ENCODE measurements around the gene TMEM9.

Gene TMEM9

GRCh38 chr1:201154389-201155165, at the start of gene TMEM9:
Gene TMEM9, minus strand, starts transcription at chr1:201154474. Its CDS starts 551 bp downstream, at chr1:201153923.
- DNase-seq (ENCODE audit: low read depth) = peak; percentile 93

GRCh38 chr1:201198598-201198997, 44.3 kb upstream of the TMEM9 start:
- DNase-seq (ENCODE audit: low read depth) = no peak

GRCh38 chr1:201194046-201194445, 39.8 kb upstream of the TMEM9 start:
- DNase-seq (ENCODE audit: low read depth) = no peak

GRCh38 chr1:201192261-201192788, 38.1 kb upstream of the TMEM9 start:
- DNase-seq (ENCODE audit: low read depth) = no peak

GRCh38 chr1:201191653-201192260, 37.5 kb upstream of the TMEM9 start:
- no peak for DNase-seq (ENCODE audit: low read depth)

- no peak for DNase-seq (ENCODE audit: low read depth)
Observed at GRCh38 chr1:201190624-201191051, 36.4 kb upstream of the TMEM9 start, which contains the start of gene IGFN1. Gene IGFN1, plus strand, starts transcription at chr1:201190824. Its CDS starts 2,470 bp downstream, at chr1:201193294.

- no peak for DNase-seq (ENCODE audit: low read depth)
Observed at GRCh38 chr1:201190005-201190404, 35.7 kb upstream of the TMEM9 start.

- DNase-seq (ENCODE audit: low read depth) = no peak
Observed at GRCh38 chr1:201189085-201189484, 34.8 kb upstream of the TMEM9 start.

GRCh38 chr1:201186192-201186591, 31.9 kb upstream of the TMEM9 start:
- no peak for DNase-seq (ENCODE audit: low read depth)

GRCh38 chr1:201185527-201186128, 31.4 kb upstream of the TMEM9 start:
- no peak for DNase-seq (ENCODE audit: low read depth)

- no peak for DNase-seq (ENCODE audit: low read depth)
Observed at GRCh38 chr1:201185123-201185453, 30.8 kb upstream of the TMEM9 start.

GRCh38 chr1:201184307-201185122, 30.2 kb upstream of the TMEM9 start:
- no peak for DNase-seq (ENCODE audit: low read depth)

- DNase-seq (ENCODE audit: low read depth) = no peak
Observed at GRCh38 chr1:201183753-201184152, 29.5 kb upstream of the TMEM9 start.

- no peak for DNase-seq (ENCODE audit: low read depth)
Observed at GRCh38 chr1:201183209-201183608, 28.9 kb upstream of the TMEM9 start.

GRCh38 chr1:201181726-201182125, 27.5 kb upstream of the TMEM9 start:
- DNase-seq (ENCODE audit: low read depth) = no peak

- DNase-seq (ENCODE audit: low read depth) = no peak
Observed at GRCh38 chr1:201181323-201181722, 27.0 kb upstream of the TMEM9 start.

- DNase-seq (ENCODE audit: low read depth) = no peak
Observed at GRCh38 chr1:201180901-201181300, 26.6 kb upstream of the TMEM9 start.

GRCh38 chr1:201180141-201180540, 25.9 kb upstream of the TMEM9 start:
- DNase-seq (ENCODE audit: low read depth) = no peak

- no peak for DNase-seq (ENCODE audit: low read depth)
Observed at GRCh38 chr1:201178718-201179117, 24.4 kb upstream of the TMEM9 start.

GRCh38 chr1:201176940-201177339, 22.7 kb upstream of the TMEM9 start:
- DNase-seq (ENCODE audit: low read depth) = no peak

- no peak for DNase-seq (ENCODE audit: low read depth)
Observed at GRCh38 chr1:201175820-201176500, 21.7 kb upstream of the TMEM9 start.

GRCh38 chr1:201173736-201174135, 19.5 kb upstream of the TMEM9 start:
- DNase-seq (ENCODE audit: low read depth) = no peak

All from stimulated activated CD8-positive, alpha-beta memory T cell treated with anti-CD3 and anti-CD28 coated beads, Interleukin-12 subunit alpha, Interleukin-12 subunit beta, amount 100 ng/mL, for 4 hours (primary cell).